ENCODE results near the gene CDK19.

The CDK19 gene

DNA sequence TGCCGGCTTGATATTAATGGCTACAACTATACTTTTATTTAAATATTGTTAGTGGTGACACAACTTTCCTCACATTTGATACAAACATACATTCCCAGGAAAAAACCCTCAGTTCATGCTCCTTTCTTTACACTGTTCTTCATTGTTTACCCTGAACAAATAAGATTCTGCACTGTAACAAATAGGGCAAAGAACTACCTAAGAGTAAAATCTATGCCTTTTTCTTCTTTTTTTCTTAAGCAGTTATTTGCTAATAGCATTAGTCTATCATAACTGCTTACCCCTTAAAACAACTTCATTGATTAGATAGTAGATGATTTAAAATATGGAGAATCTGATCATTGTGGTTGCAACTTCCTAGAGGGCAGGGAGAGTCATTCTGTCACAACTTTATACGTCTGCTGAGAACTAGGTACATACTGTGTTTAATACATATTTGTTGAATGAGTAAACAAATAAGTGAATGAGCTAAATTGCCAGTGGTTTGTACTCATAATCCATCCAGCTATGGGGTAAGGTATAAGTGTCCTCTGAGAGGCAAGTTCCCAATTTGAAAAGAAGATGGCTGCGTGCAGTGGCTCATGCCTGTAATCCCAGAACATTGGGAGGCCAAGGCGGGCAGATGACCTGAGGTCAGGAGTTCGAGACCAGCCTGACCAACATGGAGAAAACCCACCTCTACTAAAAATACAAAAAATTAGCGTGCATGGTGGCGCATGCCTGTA, 161.0 kb downstream of the CDK19 start:
- DNase-seq, result no peak

DNA sequence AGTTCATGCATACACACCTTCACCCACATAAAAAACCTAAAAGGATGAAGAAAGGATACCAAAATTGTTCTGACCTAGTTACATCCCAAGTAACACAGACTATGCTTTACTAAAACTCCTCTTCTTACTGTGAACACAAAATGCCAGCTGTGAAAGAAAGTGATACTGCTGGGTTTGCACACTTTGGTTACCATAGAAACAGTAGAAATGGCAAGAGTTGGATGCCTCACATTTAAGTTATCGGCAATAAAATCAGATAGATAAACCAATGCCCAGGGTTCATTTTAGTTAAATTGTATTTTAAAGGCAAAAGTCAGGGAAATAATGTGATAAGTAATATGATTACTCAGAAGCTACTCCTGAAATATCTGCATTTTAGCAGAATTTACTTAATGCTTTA, 161.9 kb downstream of the CDK19 start:
- DNase-seq, result no peak

DNA sequence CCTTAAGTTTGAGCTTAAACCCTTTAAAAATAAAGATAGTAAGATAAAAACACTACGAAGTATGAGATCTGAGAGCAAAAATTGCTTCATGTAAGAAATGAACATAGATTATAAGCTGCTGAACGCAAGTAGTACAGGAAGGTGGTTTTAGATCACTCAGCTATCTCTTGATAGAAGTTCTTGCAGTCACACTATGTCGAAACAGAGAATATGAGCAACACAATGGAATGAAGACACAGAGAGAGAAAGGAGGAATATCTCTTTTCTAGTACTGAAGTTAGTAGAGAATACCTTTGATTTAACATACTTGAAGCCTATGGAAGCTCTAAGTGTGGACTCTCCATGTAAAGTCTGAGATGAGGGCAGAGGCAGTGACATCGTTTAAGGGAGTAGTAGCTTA, 162.7 kb downstream of the CDK19 start:
- no peak for DNase-seq

DNA sequence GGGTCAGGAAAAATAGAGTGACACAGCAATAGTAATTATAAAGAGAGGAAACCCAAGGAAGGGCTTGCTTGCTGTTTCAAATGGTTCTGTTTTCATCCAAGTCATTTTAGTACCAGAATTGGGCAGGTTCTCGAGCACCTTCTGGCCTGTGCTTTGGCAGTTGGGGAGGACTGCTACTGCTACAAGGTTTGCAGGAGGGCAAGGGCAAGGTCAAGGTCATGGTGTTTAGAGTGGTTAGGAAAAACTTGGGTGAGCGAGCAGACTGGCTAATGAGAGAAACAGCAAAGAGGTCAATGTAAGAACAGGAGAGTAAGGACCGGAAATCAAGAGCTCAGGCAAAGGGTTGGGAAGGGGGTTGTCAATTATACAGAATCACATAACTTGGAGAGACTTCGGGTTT, 164.5 kb downstream of the CDK19 start:
- DNase-seq, result no peak

DNA sequence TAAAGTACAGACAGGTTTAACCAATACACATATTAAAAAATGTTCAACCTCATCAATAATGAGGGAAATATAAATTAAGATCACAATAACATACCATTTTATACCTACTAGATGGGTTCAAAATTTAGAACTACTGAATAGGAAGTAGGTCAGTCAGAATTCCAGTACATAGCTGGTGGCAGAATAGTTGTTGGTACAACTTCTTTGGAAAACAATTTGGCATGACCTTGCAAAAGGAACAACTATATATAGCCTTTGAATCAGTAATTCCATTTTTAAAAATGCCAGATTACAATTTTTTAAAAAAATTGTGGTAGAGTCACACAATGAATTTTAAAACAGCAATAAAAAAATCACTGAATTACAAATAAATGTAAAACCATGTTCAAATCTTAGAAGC, 165.6 kb downstream of the CDK19 start:
- DNase-seq, result no peak

DNA sequence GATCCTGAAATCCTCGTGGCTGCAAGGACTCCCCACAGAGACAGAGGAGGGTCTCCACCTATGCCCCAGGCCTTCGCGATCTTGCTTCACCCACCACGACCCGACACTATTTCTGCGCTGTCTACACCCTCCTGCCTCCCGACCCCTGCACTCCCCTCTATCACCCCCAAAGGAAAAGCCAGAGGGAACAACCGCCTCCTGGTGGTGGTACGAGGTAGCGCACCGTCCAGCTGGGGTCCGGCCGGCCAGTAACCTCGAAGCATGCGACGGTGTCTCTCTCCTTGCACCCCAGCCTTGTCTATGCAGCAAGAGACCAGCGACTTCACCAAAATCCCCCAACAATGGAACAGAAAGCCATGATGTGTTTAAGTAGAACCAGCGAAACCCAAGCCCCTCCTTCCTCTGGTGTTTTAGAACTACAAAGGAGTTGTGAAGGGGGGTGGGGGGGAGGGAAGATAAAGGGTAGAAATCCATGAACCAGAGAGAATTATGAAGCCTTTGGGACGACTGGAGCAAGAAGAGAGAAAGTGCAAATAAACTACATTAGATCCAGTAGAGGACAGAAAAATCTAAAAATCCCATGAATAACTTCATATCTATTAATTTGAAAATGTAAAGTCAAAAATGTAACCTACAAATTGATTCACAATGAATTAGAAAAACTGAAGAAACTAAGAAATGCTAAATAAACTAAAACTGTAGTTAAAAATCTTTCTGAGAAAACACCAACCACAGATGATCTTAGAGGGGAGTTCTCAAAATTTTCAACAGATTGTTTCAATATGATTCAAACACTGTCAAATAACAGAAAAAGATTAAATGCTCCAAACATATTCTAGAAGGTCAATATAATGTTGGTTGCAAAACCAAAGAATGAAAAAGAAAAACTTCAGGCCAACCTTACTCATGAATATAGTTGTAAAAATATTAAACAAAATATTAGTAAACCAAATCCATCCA, 168.0 kb downstream of the CDK19 start:
- DNase-seq, result no peak

DNA sequence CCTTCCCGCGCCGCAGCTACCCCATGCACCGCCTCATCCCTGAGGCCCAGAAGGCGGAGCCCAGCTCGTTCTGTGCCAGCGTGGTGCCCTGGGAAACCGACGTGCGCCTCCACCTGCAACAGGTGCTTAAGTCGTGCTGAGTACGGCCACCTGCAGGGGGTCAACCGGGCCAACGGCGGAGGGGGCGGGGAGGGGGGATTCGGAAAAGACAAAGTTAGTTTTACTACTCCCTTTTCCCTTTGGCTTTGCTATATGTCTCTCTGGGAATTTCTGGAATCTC, 168.9 kb downstream of the CDK19 start:
- no peak for DNase-seq

DNA sequence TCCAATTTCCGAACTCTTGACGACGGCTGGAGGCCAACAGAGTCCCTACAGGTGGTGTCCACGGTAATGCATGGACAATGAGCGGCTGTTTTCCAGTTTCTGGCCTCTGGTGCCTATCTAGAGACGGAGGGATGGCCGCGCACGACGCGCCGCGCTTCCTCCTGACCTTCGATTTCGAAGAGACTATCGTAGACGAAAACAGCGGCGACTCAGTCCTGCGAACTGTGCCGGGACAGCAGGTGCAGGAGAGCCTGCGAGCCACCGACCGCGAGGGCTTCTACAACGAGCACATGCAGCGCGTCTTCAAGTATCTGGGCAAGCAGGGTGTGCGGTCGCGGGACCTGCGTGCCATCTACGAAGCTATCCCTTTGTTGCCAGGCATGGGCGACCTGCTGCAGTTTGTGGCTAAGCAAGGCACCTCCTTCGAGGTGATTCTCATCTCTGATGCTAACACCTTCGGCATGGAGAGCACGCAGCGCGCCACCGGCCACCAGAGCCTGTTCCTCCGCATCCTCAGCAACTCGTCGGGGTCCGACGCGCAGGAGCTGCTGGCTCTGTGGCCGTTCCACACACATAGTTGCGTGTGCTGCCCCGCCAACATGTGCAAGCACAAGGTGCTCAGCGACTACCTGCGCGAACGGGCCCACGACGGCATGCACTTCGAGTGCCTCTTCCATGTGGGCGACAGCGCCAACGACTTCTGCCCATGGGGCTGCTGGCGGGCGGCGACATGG, 169.4 kb downstream of the CDK19 start:
- DNase-seq, result no peak

DNA sequence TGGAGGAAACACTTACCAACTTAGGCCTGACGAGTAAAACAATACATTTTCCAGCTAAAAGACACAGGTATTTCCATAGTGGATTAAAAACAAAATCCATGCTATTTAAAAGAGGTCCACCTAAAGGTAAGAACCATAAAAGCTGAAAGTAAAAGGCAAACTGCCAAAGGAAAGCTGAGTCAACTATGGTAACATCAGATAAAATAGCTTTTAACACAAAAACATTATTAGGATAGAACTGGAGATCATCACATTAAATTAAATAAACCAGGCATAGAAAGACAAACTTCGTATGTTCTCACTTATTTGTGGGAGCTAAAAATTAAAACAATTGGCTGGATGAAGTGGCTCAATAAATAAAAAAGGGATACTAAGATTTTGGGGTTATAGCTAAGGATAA, 172.1 kb downstream of the CDK19 start:
- DNase-seq, result no peak

DNA sequence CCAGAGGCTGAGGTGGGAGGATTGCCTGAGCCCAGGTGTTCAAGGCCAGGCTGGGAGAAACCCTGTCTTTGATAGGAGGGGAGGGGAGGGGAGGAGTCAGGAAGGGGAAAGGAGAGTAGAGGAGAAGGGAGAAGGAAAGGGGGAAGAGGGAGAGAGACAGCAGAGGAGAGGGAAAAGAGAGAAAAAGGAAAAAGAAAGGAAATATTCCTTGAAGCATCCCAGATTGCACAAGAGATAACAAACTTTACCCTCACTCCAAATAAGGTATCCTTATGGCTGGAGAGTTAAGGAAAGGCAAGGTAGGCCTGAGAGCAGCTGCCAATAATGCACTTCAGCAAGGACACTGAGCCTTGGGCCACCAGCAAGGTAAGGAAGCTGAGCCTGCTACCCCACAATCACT, 172.6 kb downstream of the CDK19 start:
- no peak for DNase-seq

DNA sequence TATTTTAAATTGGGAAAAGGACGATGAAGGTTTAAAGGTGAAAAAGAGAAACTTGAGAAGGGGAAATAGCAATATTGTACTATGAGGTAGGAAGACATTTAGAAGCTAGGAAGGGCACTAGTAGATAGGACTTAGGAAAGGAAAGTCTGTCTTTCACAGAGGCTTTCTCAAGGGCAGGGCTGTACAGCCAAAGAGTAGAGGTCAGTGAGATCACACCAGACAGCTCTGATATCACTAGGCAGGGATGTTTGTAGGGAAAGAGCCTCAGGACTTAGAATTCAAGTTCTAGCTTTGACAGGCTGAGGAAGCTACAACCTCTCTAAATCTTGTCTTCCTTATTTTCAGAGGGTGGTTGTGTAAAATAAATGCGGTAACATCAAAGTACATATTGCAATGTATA, 178.5 kb downstream of the CDK19 start:
- no peak for DNase-seq

DNA sequence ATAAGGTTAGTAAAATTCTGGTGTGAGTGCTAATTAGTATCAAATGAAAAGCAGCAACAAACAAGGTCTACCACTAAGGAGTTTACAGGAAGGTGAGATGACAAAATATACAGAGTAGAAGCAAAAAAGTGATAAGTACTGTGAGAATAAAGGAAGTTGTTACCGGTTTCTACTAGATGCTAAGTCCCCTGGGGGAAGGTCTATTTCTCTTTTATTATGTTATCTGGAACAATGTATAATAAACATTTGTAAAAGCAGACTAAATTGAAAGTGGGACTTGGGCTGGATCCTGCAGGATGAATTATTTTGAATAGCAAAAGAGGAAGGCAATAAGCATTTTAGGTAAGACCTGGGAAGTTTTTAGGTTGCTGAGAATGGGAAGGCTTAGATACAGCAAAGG, 180.2 kb downstream of the CDK19 start:
- no peak for DNase-seq

DNA sequence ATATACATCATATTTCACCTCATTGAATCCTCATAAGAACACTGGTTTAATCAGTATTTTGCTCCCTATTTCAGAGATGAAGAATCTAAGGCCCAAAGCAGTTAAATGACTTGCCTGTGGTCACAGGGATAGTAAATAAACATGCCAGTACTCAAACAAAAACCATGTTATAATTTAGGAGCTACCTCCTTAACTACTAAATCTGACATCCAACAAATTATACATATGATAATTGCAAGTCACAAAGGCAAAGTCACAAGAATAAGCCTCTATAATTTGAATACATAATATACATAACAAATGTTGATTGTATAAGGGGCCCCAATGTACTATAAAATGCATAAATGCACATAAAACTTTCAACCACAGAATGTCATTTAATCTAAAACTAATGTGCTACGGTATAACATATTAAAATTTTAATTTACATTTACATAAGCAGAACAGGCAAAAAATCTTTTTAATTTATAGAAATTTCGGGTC, 181.5 kb downstream of the CDK19 start:
- no peak for DNase-seq

DNA sequence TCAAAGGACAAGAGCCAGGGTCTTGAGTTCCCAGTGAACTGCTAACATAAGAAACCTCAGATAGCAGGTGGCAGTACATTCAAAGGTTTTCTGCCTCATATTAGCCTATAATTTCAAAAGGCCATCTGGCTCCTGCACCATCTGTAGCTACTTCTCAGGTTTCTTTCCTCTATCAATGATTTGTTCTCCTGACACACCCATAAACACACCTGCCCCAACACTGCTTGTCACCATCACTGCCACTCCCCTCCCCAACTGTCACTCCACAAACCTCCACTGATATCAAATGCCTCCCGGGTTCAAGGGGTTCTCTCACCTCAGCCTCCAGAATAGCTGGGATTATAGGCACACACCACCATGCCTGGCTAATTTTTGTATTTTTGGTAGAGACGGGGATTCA, 186.1 kb downstream of the CDK19 start:
- no peak for DNase-seq

DNA sequence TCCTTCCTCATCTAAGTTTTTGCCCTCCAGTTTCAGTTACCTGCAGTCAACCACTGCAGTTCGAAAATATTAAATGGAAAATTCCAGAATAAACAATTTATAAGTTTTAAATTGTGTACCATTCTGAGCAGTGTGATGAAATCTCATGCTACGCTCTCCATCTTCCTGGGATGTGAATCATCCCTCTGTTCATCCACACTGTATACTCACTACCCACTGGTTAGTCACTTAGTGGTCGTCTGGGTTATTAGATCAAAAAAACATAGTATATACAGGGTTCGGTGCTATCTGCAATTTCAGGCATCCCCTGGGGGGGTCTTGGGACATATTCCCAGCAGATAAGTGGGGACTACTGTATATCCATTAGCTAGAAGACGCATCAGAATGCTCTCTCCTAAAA, 186.9 kb downstream of the CDK19 start:
- peak; percentile 64 for DNase-seq

DNA sequence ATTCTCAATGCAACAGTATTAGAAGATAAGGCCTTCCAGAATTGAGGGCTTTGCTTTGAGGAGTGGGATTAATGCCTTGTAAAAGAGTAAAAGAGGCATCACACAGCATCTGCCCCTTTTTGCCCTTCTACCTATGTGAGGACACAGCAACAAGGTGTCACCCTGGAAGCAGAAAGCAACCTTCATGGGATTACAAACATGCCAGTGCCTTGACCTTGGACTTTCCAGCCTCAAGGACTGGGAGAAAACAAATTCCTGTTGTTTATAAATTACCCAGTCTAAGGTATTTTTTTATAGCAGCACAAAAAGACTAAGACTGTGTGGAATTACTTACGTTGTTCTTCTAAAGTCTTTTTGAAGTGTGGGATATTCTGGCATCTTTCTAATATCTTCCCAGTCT, 188.8 kb downstream of the CDK19 start:
- no peak for DNase-seq

DNA sequence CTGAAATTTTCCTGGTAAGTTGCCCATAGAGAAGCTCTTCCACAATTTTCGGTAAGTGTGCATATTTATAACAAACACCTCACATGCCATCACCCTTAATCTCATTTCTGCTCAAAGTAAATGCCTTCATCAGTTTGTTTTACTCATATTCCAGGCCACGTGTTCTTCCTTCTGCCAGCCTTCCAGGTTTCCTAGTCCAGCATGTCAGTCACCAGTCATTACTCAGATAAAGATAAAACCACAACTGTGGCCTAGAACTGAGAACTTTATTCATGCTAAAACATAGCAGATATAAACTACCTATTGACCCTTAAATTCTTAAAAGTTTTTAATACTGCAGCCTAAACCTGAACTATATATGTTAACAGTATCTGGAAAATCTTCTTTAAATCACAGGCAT, 189.4 kb downstream of the CDK19 start:
- no peak for DNase-seq

DNA sequence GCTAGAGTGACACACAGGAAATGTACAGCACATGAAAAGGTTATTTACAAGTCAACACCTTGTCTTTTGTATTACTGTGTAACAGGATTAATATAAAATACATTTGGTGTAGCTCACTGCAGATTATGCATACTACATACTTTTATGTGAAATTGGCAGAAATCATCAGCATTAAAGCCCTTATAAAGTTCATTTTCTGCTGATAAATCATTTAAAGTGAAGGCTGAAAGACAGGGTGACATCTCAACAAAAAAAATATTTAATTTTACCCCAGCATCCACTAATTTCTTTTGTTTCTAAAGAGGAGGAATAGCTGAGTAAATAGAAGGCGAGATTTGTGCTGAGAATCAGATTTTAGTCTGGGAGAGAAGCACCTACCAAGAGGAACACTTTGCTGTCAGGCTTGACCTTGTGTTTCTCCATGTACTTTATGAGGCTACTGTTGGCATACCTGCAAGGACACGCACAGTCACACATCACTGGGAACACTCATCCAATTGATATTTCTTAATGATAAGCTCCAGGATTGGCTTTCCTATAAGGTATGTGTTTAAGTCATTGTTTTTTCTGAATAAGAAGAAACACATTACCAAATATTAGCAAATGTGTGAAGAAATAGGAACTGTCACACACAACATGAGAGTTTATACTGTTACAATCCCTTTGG, 192.2 kb downstream of the CDK19 start:
- DNase-seq, result no peak

DNA sequence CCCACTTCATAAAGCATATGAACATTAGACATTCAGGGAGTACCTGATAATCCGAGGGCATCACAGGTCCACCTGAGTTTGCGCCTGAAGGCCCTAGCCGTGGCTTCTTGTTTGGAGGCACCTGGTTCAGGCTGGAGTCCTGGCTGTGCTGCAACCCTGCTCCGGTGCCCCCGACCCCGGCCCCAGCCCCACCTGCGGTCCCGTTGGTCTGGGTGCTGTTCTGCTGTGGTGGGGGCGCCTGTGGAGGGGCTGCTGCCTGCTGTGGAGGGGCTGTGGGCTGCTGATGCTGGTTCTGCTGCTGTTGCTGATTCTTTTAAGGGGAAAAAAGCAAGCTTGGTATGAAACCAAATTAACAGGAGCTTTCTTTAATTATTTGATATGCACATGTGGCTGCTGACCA, 194.2 kb downstream of the CDK19 start:
- DNase-seq, result no peak

DNA sequence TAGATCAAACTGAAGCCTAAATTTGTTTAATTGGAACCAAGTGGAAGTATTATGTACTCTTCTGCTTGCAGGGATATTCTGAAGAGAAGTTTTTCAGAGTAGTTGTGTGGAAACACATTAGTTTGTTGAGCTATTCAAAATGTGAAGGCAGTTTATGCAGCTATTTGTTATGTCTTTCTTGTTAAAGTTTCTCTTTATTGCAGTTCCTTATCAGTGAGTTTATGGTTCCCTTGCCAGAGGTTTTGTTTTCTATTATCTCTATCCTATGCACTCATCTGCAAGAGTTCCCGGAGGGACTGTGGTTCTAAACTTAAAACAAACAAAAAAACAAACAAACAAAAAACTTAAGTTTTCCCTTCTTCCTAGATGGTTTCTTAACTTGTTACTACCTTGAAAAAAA, 195.2 kb downstream of the CDK19 start:
- no peak for DNase-seq

DNA sequence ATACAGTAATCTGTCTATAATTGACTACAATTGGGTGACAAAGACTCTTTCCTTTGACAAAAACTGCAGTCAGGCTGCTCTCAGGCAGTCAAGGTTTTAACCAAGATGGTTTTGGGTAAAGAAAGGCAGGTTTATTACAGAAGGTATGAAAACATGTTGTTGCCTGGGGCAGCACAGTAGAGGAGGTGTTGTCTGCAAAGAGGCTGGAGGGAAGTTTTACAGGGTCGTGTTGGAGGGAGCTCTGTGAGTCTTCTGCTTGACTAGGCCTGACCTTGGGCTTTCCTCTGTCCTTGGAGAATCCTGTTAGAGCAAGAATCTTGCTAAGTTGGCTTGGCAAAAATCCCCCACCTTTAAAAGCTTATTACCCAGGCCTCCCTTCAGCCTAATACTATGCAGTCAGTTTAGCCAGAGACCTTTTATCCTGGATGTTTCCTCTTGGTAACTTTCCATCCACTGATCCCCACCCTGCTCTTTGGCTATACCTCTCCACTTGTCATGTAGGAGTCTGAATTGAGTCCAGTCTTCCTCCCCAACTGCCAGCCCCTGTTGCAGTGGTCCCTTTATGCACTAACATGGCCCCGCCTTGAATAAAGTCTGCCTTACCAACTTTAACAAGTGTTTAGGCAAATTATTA, 195.9 kb downstream of the CDK19 start:
- DNase-seq, result no peak

DNA sequence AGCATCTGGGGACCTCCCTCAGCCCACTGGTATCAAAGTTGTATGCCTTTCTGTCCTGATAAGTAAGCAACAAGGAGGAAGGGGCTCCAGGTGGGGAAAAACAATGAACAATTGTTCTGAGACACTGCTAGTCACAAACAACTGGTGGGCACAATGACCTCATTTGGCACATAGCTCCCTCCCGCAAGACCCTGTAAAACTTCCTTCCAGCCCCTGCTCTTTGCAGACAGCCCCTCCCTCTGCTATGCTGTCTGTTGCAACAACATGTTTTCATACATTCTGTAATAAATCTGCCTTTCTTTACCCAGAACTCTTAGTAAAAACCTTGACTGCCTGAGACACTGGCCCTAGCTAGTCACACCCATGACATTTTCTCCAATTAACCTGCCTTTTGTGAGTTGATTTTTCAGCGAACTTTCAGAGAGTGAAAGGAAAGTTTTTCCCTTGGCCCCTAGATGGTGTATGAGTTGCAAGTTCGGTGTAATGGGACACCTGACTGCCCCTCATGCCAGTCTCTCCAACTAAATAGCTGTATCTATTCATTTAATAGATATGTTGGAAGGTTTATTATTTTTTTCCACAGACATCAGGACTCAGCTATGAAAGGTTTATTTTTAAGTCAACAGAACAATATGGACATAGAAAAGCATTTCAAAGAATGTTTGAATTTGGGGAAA, 196.5 kb downstream of the CDK19 start:
- DNase-seq, result peak; percentile 6

Data from fibroblast of skin of right quadriceps (primary cell).